HS-27A (cell line): ENCODE measurements around the gene EHD1.

Source experiments
- DNase-seq: peaks from one replicate; pipeline ENCODE4 v3.0.0-alpha.2; 2012; ENCODE audit warnings: low read depth, missing footprints

Gene EHD1

GRCh38 chr11:64872790-64873488 lies 5.5 kb downstream of the EHD1 start:
- DNase-seq, result no peak

GRCh38 chr11:64871492-64871891 lies 6.9 kb downstream of the EHD1 start:
- no peak for DNase-seq

GRCh38 chr11:64870893-64871466 lies 7.4 kb downstream of the EHD1 start:
- DNase-seq, result no peak

GRCh38 chr11:64870176-64870892 lies 8.1 kb downstream of the EHD1 start:
- no peak for DNase-seq

- DNase-seq, result no peak
Observed at GRCh38 chr11:64869571-64870175, 8.7 kb downstream of the EHD1 start.

GRCh38 chr11:64868904-64869570 lies 9.4 kb downstream of the EHD1 start:
- peak; percentile 97 for DNase-seq

- no peak for DNase-seq
Observed at GRCh38 chr11:64867748-64868462, 10.5 kb downstream of the EHD1 start.

GRCh38 chr11:64866173-64866491 lies 12.3 kb downstream of the EHD1 start:
- no peak for DNase-seq

GRCh38 chr11:64865286-64866172 lies 12.9 kb downstream of the EHD1 start:
- no peak for DNase-seq

- DNase-seq, result peak; percentile 77
Observed at GRCh38 chr11:64864473-64865285, 13.7 kb downstream of the EHD1 start.

- DNase-seq, result no peak
Observed at GRCh38 chr11:64864135-64864472, 14.3 kb downstream of the EHD1 start.

- no peak for DNase-seq
Observed at GRCh38 chr11:64863391-64864060, 14.9 kb downstream of the EHD1 start.

- no peak for DNase-seq
Observed at GRCh38 chr11:64862987-64863390, 15.4 kb downstream of the EHD1 start.

- no peak for DNase-seq
Observed at GRCh38 chr11:64861227-64861975, 17.0 kb downstream of the EHD1 start.

GRCh38 chr11:64859542-64860414 lies 18.6 kb downstream of the EHD1 start:
- no peak for DNase-seq

GRCh38 chr11:64858467-64859263 lies 19.8 kb downstream of the EHD1 start:
- DNase-seq, result no peak

GRCh38 chr11:64857485-64857884 lies 20.9 kb downstream of the EHD1 start:
- no peak for DNase-seq
